A549 (cell line): ENCODE data around the gene ZNF705A. TPM values are rescaled to one million over a fixed set of nuclear protein-coding genes. Genes with fewer than 3 reads are reported as not detected.
"Not testable (repeated sequence)": the region's sequence is repeated elsewhere in the genome, so short reads cannot be mapped to it uniquely, and the experiment has no call there.

Experiments
- ATAC-seq, 2 experiments: fragments of 200-7000 bp in 1 of 2; fragments of >200 bp in 1 of 2; cut with Nextera tagmentation in 1 of 2; cut with Tn5 transposase in 1 of 2; 3 replicates each; pipeline versions ENCODE4 v1.8.0 to v1.9.1; 2018 to 2020; ENCODE audit warnings: mild to moderate bottlenecking in 1 of 2, moderate library complexity in 1 of 2
- CTCF ChIA-PET: fragments of 300-600 bp; sonication (Branson Sonifier 250); formaldehyde crosslinking; extraction: SDS; loops from one replicate; lab custom pipeline; 2021; ENCODE audit warnings: antibody characterized with exemption, inconsistent platforms; lab: Yijun Ruan, JAX
- POLR2A ChIA-PET: fragments of 350-600 bp; formaldehyde crosslinking; extraction: SDS; loops from one replicate; lab custom pipeline; 2021; ENCODE audit warnings: antibody characterized with exemption, inconsistent platforms; lab: Yijun Ruan, JAX
- DNase-seq, 2 experiments: peaks; one replicate each; pipeline versions ENCODE4 v3.0.0 to v3.0.0-alpha.2; 2011 to 2016; ENCODE audit warnings: low read depth in 1 of 2, low spot score in 1 of 2
- FAIRE-seq: peaks from 2 replicates; lab custom pipeline; 2011; peaks lifted over from hg19 to GRCh38; lab: Jason Lieb, UNC
- H3K27ac ChIP-seq, 2 experiments: fragments of >200 bp; sonication (Bioruptor Twin); formaldehyde crosslinking; 3 replicates each; pipeline ENCODE4 v1.5.1; 2016 to 2017
- H3K4me1 ChIP-seq: fragments of >200 bp; sonication (Bioruptor Twin); formaldehyde crosslinking; 3 replicates; pipeline ENCODE4 v1.6.1; 2016
- H3K4me2 ChIP-seq: fragments of >200 bp; sonication (Bioruptor Twin); formaldehyde crosslinking; 3 replicates; pipeline ENCODE4 v1.6.1; 2016
- H3K4me3 ChIP-seq: fragments of >200 bp; sonication (Bioruptor Twin); formaldehyde crosslinking; 3 replicates; pipeline ENCODE4 v1.5.1; 2016
- H3K9me3 ChIP-seq: fragments of >200 bp; sonication (Bioruptor Twin); formaldehyde crosslinking; 3 replicates; pipeline ENCODE4 v1.6.1; 2016
- CBX8 ChIP-seq: fragments of 200-600 bp; sonication (generic); IDR thresholded peaks from 2 replicates; pipeline ENCODE4 v1.6.1; 2016
- EHF ChIP-seq: fragments of 250-450 bp; sonication (Bioruptor Pico); IDR thresholded peaks from 2 replicates; pipeline ENCODE4 v1.5.0; 2020; ENCODE audit warnings: mild to moderate bottlenecking
- HEYL ChIP-seq: fragments of 250-450 bp; sonication (Bioruptor Pico); IDR thresholded peaks from 2 replicates; pipeline ENCODE4 v1.8.0; 2021; ENCODE audit warnings: mild to moderate bottlenecking, moderate library complexity
- HOXA7 ChIP-seq: fragments of 250-450 bp; sonication (Bioruptor Pico); IDR thresholded peaks from 2 replicates; pipeline ENCODE4 v1.5.0; 2020; ENCODE audit warnings: mild to moderate bottlenecking, moderate library complexity
- HOXB13 ChIP-seq: fragments of 250-450 bp; sonication (Bioruptor Pico); IDR thresholded peaks from 2 replicates; pipeline ENCODE4 v1.5.0; 2020; ENCODE audit warnings: low read depth, mild to moderate bottlenecking, moderate library complexity
- HOXB5 ChIP-seq: fragments of 250-450 bp; sonication (Bioruptor Pico); IDR thresholded peaks from 2 replicates; pipeline ENCODE4 v1.5.0; 2020; ENCODE audit warnings: mild to moderate bottlenecking, moderate library complexity
- JUN ChIP-seq, 2 experiments: fragments of >200 bp; sonication (Bioruptor Twin); formaldehyde crosslinking; IDR thresholded peaks; 2 replicates in 1 of 2; 3 replicates in 1 of 2; pipeline ENCODE4 v1.6.1; 2016 to 2017
- PHF8 ChIP-seq: fragments of 200-600 bp; sonication (generic); IDR thresholded peaks from 2 replicates; pipeline ENCODE4 v1.6.1; 2016; ENCODE audit warnings: low read depth, mild to moderate bottlenecking, antibody characterized with exemption, moderate library complexity, borderline replicate concordance
- POLR2A ChIP-seq: IDR thresholded peaks from 2 replicates; pipeline ENCODE4 v1.6.1; 2012; ENCODE audit warnings: mild to moderate bottlenecking, low read length
- RAD21 ChIP-seq, 2 experiments: fragments of >200 bp in 1 of 2; sonication (Bioruptor Twin) in 1 of 2; formaldehyde crosslinking in 1 of 2; IDR thresholded peaks in 1 of 2; conservative IDR thresholded peaks in 1 of 2; 2 replicates in 1 of 2; 3 replicates in 1 of 2; pipeline ENCODE4 v1.6.1; 2012 to 2018; ENCODE audit warnings: inconsistent platforms in 1 of 2
- RFX5 ChIP-seq: fragments of 450-650 bp; IDR thresholded peaks from 2 replicates; pipeline ENCODE4 v1.7.1; 2014; ENCODE audit warnings: antibody characterized with exemption, mild to moderate bottlenecking, moderate library complexity
- RNF2 ChIP-seq: fragments of 200-600 bp; sonication (generic); IDR thresholded peaks from 2 replicates; pipeline ENCODE4 v1.6.1; 2016; ENCODE audit warnings: low read depth, mild to moderate bottlenecking, antibody characterized with exemption, moderate library complexity, borderline replicate concordance
- SMC3 ChIP-seq: fragments of >200 bp; sonication (Bioruptor Twin); formaldehyde crosslinking; IDR thresholded peaks from 3 replicates; pipeline ENCODE4 v1.6.1; 2018; ENCODE audit warnings: inconsistent platforms
- ZC3H11A ChIP-seq: fragments of 450-650 bp; IDR thresholded peaks from 2 replicates; pipeline ENCODE4 v1.6.1; 2014; ENCODE audit warnings: antibody characterized with exemption, mild to moderate bottlenecking
- WGBS: methylation state at CpG from one replicate; pipeline ENCODE4 v1.1.6; 2017; ENCODE audit errors: missing lambda C conversion rate; 5-methylcytosine and 5-hydroxymethylcytosine counted together
- polyA plus RNA-seq, 4 experiments: library from polyadenylated mRNA; depleted of rRNA in 3 of 4; stranded (reverse); fragments of >200 nt; fragmentation: RNase III in 1 of 4; extraction: RNeasy Plus Mini Kit Qiagen cat#74134 plus additional on column Dnase treatment in 1 of 4; gene quantifications; 2 replicates in 3 of 4; 3 replicates in 1 of 4; pipeline ENCODE4 v1.2.3, GENCODE V29; 2011 to 2017
- TF ChIP-seq, protein P1 (sequence below): fragments of >200 bp; sonication (Bioruptor Twin); formaldehyde crosslinking; IDR thresholded peaks from 3 replicates; pipeline ENCODE4 v1.5.1; 2016
- TF ChIP-seq, protein P2 (sequence below): fragments of >200 bp; sonication (Bioruptor Twin); formaldehyde crosslinking; IDR thresholded peaks from 3 replicates; pipeline ENCODE4 v1.6.1; 2016

Gene ZNF705A
- polyA plus RNA-seq, 2 of the 4 experiments (the other 2 are of a cell fraction) = not detected

DNA sequence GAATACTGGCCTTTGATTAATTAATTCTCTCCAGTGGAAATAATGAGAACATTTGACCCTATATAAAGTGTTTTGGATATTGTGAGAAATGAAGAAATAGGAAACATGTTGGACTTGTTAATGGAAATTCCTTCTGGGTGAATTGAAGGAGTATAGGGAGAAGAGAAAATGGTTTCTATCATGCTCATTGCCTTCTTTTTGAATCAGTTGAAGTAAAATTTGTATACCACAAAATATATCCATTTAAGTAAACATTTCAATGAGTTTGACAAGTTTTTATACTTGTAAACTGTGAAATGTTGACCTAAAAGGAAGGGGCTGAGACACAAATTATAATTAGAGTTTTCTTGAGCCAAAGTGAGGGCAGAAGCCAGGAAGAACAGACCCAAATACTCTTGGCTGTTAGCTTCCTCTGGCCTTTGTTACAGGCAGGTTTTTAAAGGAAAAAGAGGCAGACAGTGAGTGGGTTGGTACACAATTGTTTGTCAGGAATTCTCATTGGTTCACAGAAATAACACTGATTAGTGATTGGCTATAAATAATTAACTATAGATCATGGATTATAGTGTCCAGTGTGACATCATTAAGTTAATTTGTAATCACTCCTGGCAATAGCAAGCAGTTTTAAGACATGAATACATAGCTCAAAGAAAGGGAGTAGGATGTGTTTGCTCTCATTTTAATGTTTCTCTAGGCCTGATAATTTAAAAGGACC is 826 bp downstream of the ZNF705A start:
- DNase-seq (peak in 1 of 2 experiments; percentile 69), ATAC-seq (peak in 1 of 2 experiments; percentile 75; a peak in 4 of 6 replicates), FAIRE-seq (peak; percentile 89)
- ChIA-PET POLR2A (no interaction called here), CTCF (interaction anchor here (1.4 to 1.5 kb wide), 2 partner anchors 23 to 48 kb away, joined by 3 read pairs; no protein-coding TSS in a partner anchor)
- peaks cover 38% of the 10 kb centered on the region for H3K4me1 ChIP-seq
- H3K27ac ChIP-seq = peak overlapping the region; percentile 47 to 75
- no peak for TF ChIP-seq HOXA7
- TF ChIP-seq CBX8 = no peak
- no peak for TF ChIP-seq HOXB5 (CRISPR knock-in tag)
- no peak for TF ChIP-seq SMC3
- no peak for TF ChIP-seq RNF2
- TF ChIP-seq ZC3H11A = no peak
- TF ChIP-seq, protein P1, sequence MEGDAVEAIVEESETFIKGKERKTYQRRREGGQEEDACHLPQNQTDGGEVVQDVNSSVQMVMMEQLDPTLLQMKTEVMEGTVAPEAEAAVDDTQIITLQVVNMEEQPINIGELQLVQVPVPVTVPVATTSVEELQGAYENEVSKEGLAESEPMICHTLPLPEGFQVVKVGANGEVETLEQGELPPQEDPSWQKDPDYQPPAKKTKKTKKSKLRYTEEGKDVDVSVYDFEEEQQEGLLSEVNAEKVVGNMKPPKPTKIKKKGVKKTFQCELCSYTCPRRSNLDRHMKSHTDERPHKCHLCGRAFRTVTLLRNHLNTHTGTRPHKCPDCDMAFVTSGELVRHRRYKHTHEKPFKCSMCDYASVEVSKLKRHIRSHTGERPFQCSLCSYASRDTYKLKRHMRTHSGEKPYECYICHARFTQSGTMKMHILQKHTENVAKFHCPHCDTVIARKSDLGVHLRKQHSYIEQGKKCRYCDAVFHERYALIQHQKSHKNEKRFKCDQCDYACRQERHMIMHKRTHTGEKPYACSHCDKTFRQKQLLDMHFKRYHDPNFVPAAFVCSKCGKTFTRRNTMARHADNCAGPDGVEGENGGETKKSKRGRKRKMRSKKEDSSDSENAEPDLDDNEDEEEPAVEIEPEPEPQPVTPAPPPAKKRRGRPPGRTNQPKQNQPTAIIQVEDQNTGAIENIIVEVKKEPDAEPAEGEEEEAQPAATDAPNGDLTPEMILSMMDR = no peak
- peak; percentile 24; the same call in 1 of the 2 replicates for TF ChIP-seq HOXB13 (CRISPR knock-in tag)
- TF ChIP-seq EHF (CRISPR knock-in tag) = peak; percentile 75; the same call in 1 of the 2 replicates
- no peak for TF ChIP-seq RFX5
- TF ChIP-seq HEYL (CRISPR knock-in tag) = 0 out of 2 replicates have a peak, but pooled peaks have one; percentile 13
- peak overlapping the region; percentile 46 for H3K4me2 ChIP-seq
- no peak overlapping the region for H3K4me3 ChIP-seq
- peaks cover 4% of the 10 kb centered on the region; the same call in 1 of the 3 replicates for H3K9me3 ChIP-seq

DNA sequence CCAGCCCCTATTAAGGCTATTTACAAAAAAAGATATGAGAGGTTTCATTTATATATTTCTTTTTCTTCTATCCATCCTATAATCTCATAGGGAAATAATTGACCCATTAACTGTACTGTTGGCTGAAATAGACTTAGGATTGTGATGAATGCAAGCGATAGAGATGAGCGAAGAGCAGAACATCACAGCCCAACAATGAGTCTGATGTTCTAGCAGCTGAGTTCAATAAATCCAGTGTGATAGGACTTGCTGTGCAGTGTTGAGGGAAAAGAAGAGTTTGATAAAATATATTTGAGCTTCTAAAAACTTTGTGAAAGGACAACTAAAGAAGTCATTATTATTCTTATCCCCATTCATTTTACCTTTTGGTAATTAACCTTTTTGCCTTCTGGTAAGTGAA is 16.1 kb downstream of the ZNF705A start:
- H3K27ac ChIP-seq, DNase-seq, H3K4me2 ChIP-seq, FAIRE-seq, H3K4me3 ChIP-seq, ATAC-seq, H3K9me3 ChIP-seq, CTCF ChIA-PET, POLR2A ChIA-PET, H3K4me1 ChIP-seq: not testable (repeated sequence)
- 99% methylated on average over 2 of the region's 2 CpGs for WGBS

DNA sequence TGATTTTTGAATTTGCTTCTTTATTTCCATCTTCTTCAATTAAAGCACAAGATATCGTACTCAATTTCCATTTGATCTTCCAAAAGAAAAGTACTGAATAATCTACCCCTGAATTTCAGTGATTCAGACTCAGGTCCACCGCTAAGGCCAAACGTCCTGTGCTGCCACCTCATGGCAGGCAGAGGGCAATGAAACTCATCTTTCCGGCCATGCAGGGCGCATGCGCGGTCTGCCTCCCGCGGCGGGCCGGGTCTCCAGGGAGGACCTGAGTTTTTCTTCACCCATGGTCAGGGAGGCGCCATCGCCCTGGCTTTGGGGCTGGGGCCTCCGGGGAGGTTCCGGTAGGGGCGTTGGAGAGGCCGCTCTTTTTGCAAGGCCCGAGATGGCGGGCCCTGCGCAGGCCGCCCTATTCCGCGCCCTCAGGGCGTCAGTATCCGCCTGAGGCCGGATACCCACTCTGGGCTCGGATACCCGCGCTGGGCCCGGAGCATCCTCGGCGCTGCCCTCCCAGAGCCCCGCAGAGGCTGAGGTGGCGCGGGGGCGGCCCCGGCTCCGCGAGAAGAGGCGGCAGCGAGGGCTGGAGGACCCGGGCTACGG is 23.3 kb downstream of the ZNF705A start:
- peak; percentile 52 to 84 for DNase-seq
- not testable (repeated sequence) for FAIRE-seq
- peak overlapping the region; percentile 81 to 83 for H3K27ac ChIP-seq

DNA sequence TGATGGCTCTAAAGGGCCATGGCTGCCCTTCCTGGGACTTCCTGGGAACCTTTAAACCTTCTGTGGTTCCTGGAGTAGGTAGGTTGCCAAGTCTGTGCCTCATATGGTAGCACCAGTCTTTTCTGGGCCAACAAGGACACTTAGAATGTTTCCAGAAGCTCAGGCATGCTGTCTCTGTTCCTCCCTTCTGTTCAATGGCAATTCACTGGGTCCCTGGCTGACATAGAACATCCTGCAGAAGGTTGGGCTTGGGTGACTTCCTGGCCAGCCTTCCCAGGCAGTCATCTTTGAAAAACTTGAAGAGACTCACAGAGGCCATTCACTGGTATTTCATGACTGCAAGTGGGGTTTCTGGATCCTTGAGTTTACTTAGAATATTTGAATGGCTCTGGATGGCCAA is 24.5 kb downstream of the ZNF705A start:
- FAIRE-seq = not testable (repeated sequence)

More for the DNA sequence above, 23.3 kb downstream of the ZNF705A start:
- H3K4me1 ChIP-seq, POLR2A ChIA-PET, H3K9me3 ChIP-seq: not testable (repeated sequence)
- WGBS = under 1% methylated on average over 18 of the region's 43 CpGs
- ATAC-seq = peak; percentile 55 to 97; a peak in 4 of 6 replicates
- 0 out of 5 replicates have a peak, but pooled peaks of 1 of the 2 experiments have one; percentile 43 for TF ChIP-seq JUN (IDR thresholded peaks at IDR 0.05)
- peak; percentile 70 for TF ChIP-seq SMC3
- peak; percentile 80 for TF ChIP-seq PHF8
- TF ChIP-seq, protein P2, sequence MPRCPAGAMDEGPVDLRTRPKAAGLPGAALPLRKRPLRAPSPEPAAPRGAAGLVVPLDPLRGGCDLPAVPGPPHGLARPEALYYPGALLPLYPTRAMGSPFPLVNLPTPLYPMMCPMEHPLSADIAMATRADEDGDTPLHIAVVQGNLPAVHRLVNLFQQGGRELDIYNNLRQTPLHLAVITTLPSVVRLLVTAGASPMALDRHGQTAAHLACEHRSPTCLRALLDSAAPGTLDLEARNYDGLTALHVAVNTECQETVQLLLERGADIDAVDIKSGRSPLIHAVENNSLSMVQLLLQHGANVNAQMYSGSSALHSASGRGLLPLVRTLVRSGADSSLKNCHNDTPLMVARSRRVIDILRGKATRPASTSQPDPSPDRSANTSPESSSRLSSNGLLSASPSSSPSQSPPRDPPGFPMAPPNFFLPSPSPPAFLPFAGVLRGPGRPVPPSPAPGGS = 0 out of 3 replicates have a peak, but pooled peaks have one; percentile 37
- TF ChIP-seq RAD21 (conservative IDR thresholded peaks at IDR 0.05 in 1 of 2, IDR thresholded peaks at IDR 0.05 in 1 of 2) = peak; percentile 69 to 80
- TF ChIP-seq, protein P1 = peak; percentile 70
- peak; percentile 44 for TF ChIP-seq POLR2A
- peak overlapping the region; percentile 74 for H3K4me3 ChIP-seq
- peak overlapping the region; percentile 72 for H3K4me2 ChIP-seq
- CTCF ChIA-PET = interaction anchor here (0.8 to 2.1 kb wide), 3 partner anchors 71 to 74 kb away, joined by 3 to 10 read pairs (median 5); no protein-coding TSS in a partner anchor

More for the DNA sequence above, 24.5 kb downstream of the ZNF705A start:
- H3K4me1 ChIP-seq, POLR2A ChIA-PET, ATAC-seq, H3K9me3 ChIP-seq, H3K27ac ChIP-seq, H3K4me3 ChIP-seq, DNase-seq: not testable (repeated sequence)
- CTCF ChIA-PET = interaction anchor here (0.8 to 1.1 kb wide), 2 partner anchors 50 to 72 kb away, joined by 4 to 5 read pairs; no protein-coding TSS in a partner anchor
- peak overlapping the region; percentile 72 for H3K4me2 ChIP-seq
